Measurements from ENCODE around the gene ADAMTS7. TPM values are rescaled to one million over a fixed set of nuclear protein-coding genes. Genes with fewer than 3 reads are reported as not detected.
"Not testable (repeated sequence)": the region's sequence is repeated elsewhere in the genome, so short reads cannot be mapped to it uniquely, and the experiment has no call there.

ADAMTS7 gene
- polyA plus RNA-seq, 2 of the 4 experiments (the other 2 are of a cell fraction) = 1.5 to 2.9 TPM

GRCh38 chr15:78761891-78762385 lies 49.3 kb downstream of the ADAMTS7 start:
- Histone ChIP-seq H3K9me3 (no peaks in the 10 kb centered on the region), H3K4me2 (no peak overlapping the region), H3K4me3 (no peak overlapping the region), H3K4me1 (peaks cover 1% of the 10 kb centered on the region; the same call in 2 of the 3 replicates), H3K27ac (no peak overlapping the region)
- FAIRE-seq (no peak), DNase-seq (ENCODE audit: low read depth in 1 of 2, low spot score in 1 of 2) (no peak), ATAC-seq (no peak)
- ChIA-PET POLR2A (no interaction called here), CTCF (interaction anchor here (0.7 to 2.5 kb wide), 3 partner anchors 11 to 110 kb away, joined by 3 to 10 read pairs (median 6); partner anchors contain the start of gene ADAMTS7)
- WGBS (ENCODE audit: missing lambda C conversion rate) = 88% methylated on average over 3 of the region's 3 CpGs
- TF ChIP-seq TP53 (CRISPR knock-in tag; IDR thresholded peaks at IDR 0.05) = no peak
- no peak for TF ChIP-seq GATA3 (IDR thresholded peaks at IDR 0.05; ENCODE audit: borderline replicate concordance)
- no peak for TF ChIP-seq HOXA7 (CRISPR knock-in tag; IDR thresholded peaks at IDR 0.05)
- no peak for TF ChIP-seq BCL3 (IDR thresholded peaks at IDR 0.05)
- no peak for TF ChIP-seq RFX5 (IDR thresholded peaks at IDR 0.05)
- no peak for TF ChIP-seq USF2 (IDR thresholded peaks at IDR 0.05)
- no peak for TF ChIP-seq ZNF302 (CRISPR knock-in tag; IDR thresholded peaks at IDR 0.05)
- TF ChIP-seq CBX2 (IDR thresholded peaks at IDR 0.05; ENCODE audit: borderline replicate concordance, low read depth) = no peak

GRCh38 chr15:78761475-78761874 lies 49.8 kb downstream of the ADAMTS7 start:
- H3K27ac ChIP-seq; POLR2A ChIA-PET; H3K4me2 ChIP-seq; FAIRE-seq; H3K4me1 ChIP-seq; H3K4me3 ChIP-seq; ATAC-seq; DNase-seq (ENCODE audit: low read depth in 1 of 2, low spot score in 1 of 2); H3K9me3 ChIP-seq: not testable (repeated sequence)
- CTCF ChIA-PET = interaction anchor here (0.7 to 2.5 kb wide), 3 partner anchors 11 to 111 kb away, joined by 3 to 10 read pairs (median 6); partner anchors contain the start of gene ADAMTS7
- 78% methylated on average over 5 of the region's 9 CpGs for WGBS (ENCODE audit: missing lambda C conversion rate)

- FAIRE-seq (no peak), DNase-seq (ENCODE audit: low read depth in 1 of 2, low spot score in 1 of 2) (no peak), ATAC-seq (no peak)
- no peaks in the 10 kb centered on the region for H3K9me3 ChIP-seq
- no peak overlapping the region for H3K4me3 ChIP-seq
- H3K4me2 ChIP-seq = no peak overlapping the region
- ChIA-PET POLR2A (no interaction called here), CTCF (interaction anchor here (2.5 kb wide), 1 partner anchor 10 kb away, joined by 10 read pairs; no protein-coding TSS in a partner anchor)
- 86% methylated on average over 6 of the region's 8 CpGs for WGBS (ENCODE audit: missing lambda C conversion rate)
- peaks cover 4% of the 10 kb centered on the region; the same call in 2 of the 3 replicates for H3K4me1 ChIP-seq
- TF ChIP-seq CBX8 (IDR thresholded peaks at IDR 0.05) (no peak), TP53 (CRISPR knock-in tag; IDR thresholded peaks at IDR 0.05) (no peak), PHF8 (IDR thresholded peaks at IDR 0.05; ENCODE audit: borderline replicate concordance, low read depth) (no peak), RFX5 (IDR thresholded peaks at IDR 0.05) (no peak), EP300 (IDR thresholded peaks at IDR 0.05) (no peak), CBX2 (IDR thresholded peaks at IDR 0.05; ENCODE audit: borderline replicate concordance, low read depth) (no peak), RAD21 (conservative IDR thresholded peaks at IDR 0.05 in 1 of 2, IDR thresholded peaks at IDR 0.05 in 1 of 2) (no peak), ZSCAN20 (CRISPR knock-in tag; IDR thresholded peaks at IDR 0.05) (no peak), CTCF (IDR thresholded peaks at IDR 0.05) (no peak), FOSL2 (IDR thresholded peaks at IDR 0.05) (no peak), FOSL2 (CRISPR knock-in tag; IDR thresholded peaks at IDR 0.05) (no peak), ZC3H11A (IDR thresholded peaks at IDR 0.05) (no peak)
- no peak overlapping the region for H3K27ac ChIP-seq
These were observed 50.2 kb downstream of the ADAMTS7 start for GRCh38 chr15:78761020-78761419.

- POLR2A ChIA-PET; H3K4me1 ChIP-seq; FAIRE-seq; H3K4me3 ChIP-seq; H3K27ac ChIP-seq; DNase-seq (ENCODE audit: low read depth in 1 of 2, low spot score in 1 of 2); H3K9me3 ChIP-seq; H3K4me2 ChIP-seq: not testable (repeated sequence)
- ATAC-seq = 0 out of 6 replicates have a peak, but pooled peaks of 1 of the 2 experiments have one; percentile 3
- WGBS (ENCODE audit: missing lambda C conversion rate) = 52% methylated on average over 8 of the region's 13 CpGs
- CTCF ChIA-PET = interaction anchor here (1.2 to 2.5 kb wide), 2 partner anchors 9 to 20 kb away, joined by 3 to 10 read pairs; no protein-coding TSS in a partner anchor
These were observed 51.0 kb downstream of the ADAMTS7 start for GRCh38 chr15:78760091-78760882.

GRCh38 chr15:78759361-78759998 lies 51.8 kb downstream of the ADAMTS7 start:
- FAIRE-seq; DNase-seq (ENCODE audit: low read depth in 1 of 2, low spot score in 1 of 2); H3K4me2 ChIP-seq; POLR2A ChIA-PET; H3K27ac ChIP-seq; ATAC-seq; H3K4me3 ChIP-seq; H3K9me3 ChIP-seq: not testable (repeated sequence)
- H3K4me1 ChIP-seq = peaks cover 11% of the 10 kb centered on the region
- WGBS (ENCODE audit: missing lambda C conversion rate) = 83% methylated on average over 34 of the region's 35 CpGs
- CTCF ChIA-PET = interaction anchor here (1.2 kb wide), 1 partner anchor 19 kb away, joined by 3 read pairs; no protein-coding TSS in a partner anchor

Measured in A549 (cell line).